ENCODE results near the gene POC5. TPM values are rescaled to one million over a fixed set of nuclear protein-coding genes. Genes with fewer than 3 reads are reported as not detected.

Gene POC5
- total RNA-seq, 1 donor from 2014 or later, result 9.0 TPM

- DNase-seq (ENCODE audit: low read depth) (no peak), FAIRE-seq (no peak)
- Histone ChIP-seq H4K20me1 (ENCODE audit: insufficient read depth, low read length) (no peaks in the 10 kb centered on the region), H3K27me3 (ENCODE audit: insufficient read depth, low read length) (no peaks in the 10 kb centered on the region), H3K4me1 (ENCODE audit: insufficient read depth, low read length) (no peaks in the 10 kb centered on the region), H3K36me3 (ENCODE audit: insufficient read depth, low read length) (peaks cover 2% of the 10 kb centered on the region), H3K27ac (ENCODE audit: low read depth, low read length) (no peak overlapping the region), H3K79me2 (ENCODE audit: insufficient read depth, low read length) (no peaks in the 10 kb centered on the region), H3K9me3 (ENCODE audit: insufficient read depth, low read depth, low read length) (no peaks in the 10 kb centered on the region), H3K4me2 (ENCODE audit: low read length) (no peak overlapping the region), H2AFZ (ENCODE audit: low read depth, low read length) (no peak overlapping the region), H3K9ac (ENCODE audit: low read length) (no peak overlapping the region), H3K4me3 (ENCODE audit: insufficient read depth, low read depth, low read length) (no peak overlapping the region)
- Mint-ChIP-seq H3K9me3 (ENCODE audit: unreplicated experiment) (no peaks in the 10 kb centered on the region), H3K4me1 (ENCODE audit: low read depth, unreplicated experiment) (no peaks in the 10 kb centered on the region), H3K27ac (ENCODE audit: unreplicated experiment) (no peak overlapping the region), H3K27me3 (ENCODE audit: low read depth, unreplicated experiment) (no peaks in the 10 kb centered on the region), H3K36me3 (ENCODE audit: low read depth, unreplicated experiment) (no peaks in the 10 kb centered on the region), H3K4me3 (ENCODE audit: unreplicated experiment) (no peak overlapping the region)
- TF ChIP-seq, protein P1, sequence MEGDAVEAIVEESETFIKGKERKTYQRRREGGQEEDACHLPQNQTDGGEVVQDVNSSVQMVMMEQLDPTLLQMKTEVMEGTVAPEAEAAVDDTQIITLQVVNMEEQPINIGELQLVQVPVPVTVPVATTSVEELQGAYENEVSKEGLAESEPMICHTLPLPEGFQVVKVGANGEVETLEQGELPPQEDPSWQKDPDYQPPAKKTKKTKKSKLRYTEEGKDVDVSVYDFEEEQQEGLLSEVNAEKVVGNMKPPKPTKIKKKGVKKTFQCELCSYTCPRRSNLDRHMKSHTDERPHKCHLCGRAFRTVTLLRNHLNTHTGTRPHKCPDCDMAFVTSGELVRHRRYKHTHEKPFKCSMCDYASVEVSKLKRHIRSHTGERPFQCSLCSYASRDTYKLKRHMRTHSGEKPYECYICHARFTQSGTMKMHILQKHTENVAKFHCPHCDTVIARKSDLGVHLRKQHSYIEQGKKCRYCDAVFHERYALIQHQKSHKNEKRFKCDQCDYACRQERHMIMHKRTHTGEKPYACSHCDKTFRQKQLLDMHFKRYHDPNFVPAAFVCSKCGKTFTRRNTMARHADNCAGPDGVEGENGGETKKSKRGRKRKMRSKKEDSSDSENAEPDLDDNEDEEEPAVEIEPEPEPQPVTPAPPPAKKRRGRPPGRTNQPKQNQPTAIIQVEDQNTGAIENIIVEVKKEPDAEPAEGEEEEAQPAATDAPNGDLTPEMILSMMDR (IDR thresholded peaks at IDR 0.05; ENCODE audit: insufficient read depth, low read depth, low read length), result no peak
- TF ChIP-seq EZH2 (IDR thresholded peaks at IDR 0.05; ENCODE audit: insufficient read depth, low read length), result no peak
Observed at GRCh38 chr5:75677607-75678006, 39.6 kb downstream of the POC5 start.

- H3K9me3 ChIP-seq (ENCODE audit: insufficient read depth, low read depth, low read length), result no peaks in the 10 kb centered on the region
- H2AFZ ChIP-seq (ENCODE audit: low read depth, low read length), result no peak overlapping the region
- no peak overlapping the region for H3K4me3 ChIP-seq (ENCODE audit: insufficient read depth, low read depth, low read length)
- H3K79me2 ChIP-seq (ENCODE audit: insufficient read depth, low read length), result no peaks in the 10 kb centered on the region
- Mint-ChIP-seq H3K27ac (ENCODE audit: unreplicated experiment) (no peak overlapping the region), H3K4me3 (ENCODE audit: unreplicated experiment) (no peak overlapping the region), H3K27me3 (ENCODE audit: low read depth, unreplicated experiment) (no peaks in the 10 kb centered on the region), H3K36me3 (ENCODE audit: low read depth, unreplicated experiment) (peaks cover 4% of the 10 kb centered on the region), H3K9me3 (ENCODE audit: unreplicated experiment) (no peaks in the 10 kb centered on the region), H3K4me1 (ENCODE audit: low read depth, unreplicated experiment) (no peaks in the 10 kb centered on the region)
- H3K4me1 ChIP-seq (ENCODE audit: insufficient read depth, low read length), result no peaks in the 10 kb centered on the region
- FAIRE-seq (no peak), DNase-seq (ENCODE audit: low read depth) (no peak)
- no peaks in the 10 kb centered on the region for H4K20me1 ChIP-seq (ENCODE audit: insufficient read depth, low read length)
- H3K36me3 ChIP-seq (ENCODE audit: insufficient read depth, low read length), result peaks cover 2% of the 10 kb centered on the region
- no peak overlapping the region for H3K4me2 ChIP-seq (ENCODE audit: low read length)
- H3K27me3 ChIP-seq (ENCODE audit: insufficient read depth, low read length), result no peaks in the 10 kb centered on the region
- TF ChIP-seq, protein P1 (IDR thresholded peaks at IDR 0.05; ENCODE audit: insufficient read depth, low read depth, low read length), result no peak
- no peak for TF ChIP-seq EZH2 (IDR thresholded peaks at IDR 0.05; ENCODE audit: insufficient read depth, low read length)
- H3K9ac ChIP-seq (ENCODE audit: low read length), result no peak overlapping the region
- no peak overlapping the region for H3K27ac ChIP-seq (ENCODE audit: low read depth, low read length)
Observed at GRCh38 chr5:75675783-75676182, 41.5 kb downstream of the POC5 start.

GRCh38 chr5:75672616-75673015 is 44.6 kb downstream of the POC5 start:
- no peak for DNase-seq (ENCODE audit: low read depth)
- H3K27ac ChIP-seq (ENCODE audit: low read depth, low read length), result no peak overlapping the region
- H3K36me3 Mint-ChIP-seq (ENCODE audit: low read depth, unreplicated experiment), result peaks cover 4% of the 10 kb centered on the region

More at GRCh38 chr5:75672616-75673015, 44.6 kb downstream of the POC5 start:
- TF ChIP-seq, protein P1 (IDR thresholded peaks at IDR 0.05; ENCODE audit: insufficient read depth, low read depth, low read length), result no peak
- TF ChIP-seq EZH2 (IDR thresholded peaks at IDR 0.05; ENCODE audit: insufficient read depth, low read length), result no peak
- Mint-ChIP-seq H3K27me3 (ENCODE audit: low read depth, unreplicated experiment) (no peaks in the 10 kb centered on the region), H3K9me3 (ENCODE audit: unreplicated experiment) (no peaks in the 10 kb centered on the region), H3K27ac (ENCODE audit: unreplicated experiment) (no peak overlapping the region), H3K4me3 (ENCODE audit: unreplicated experiment) (no peak overlapping the region), H3K4me1 (ENCODE audit: low read depth, unreplicated experiment) (peaks cover 14% of the 10 kb centered on the region)
- Histone ChIP-seq H3K4me1 (ENCODE audit: insufficient read depth, low read length) (peaks cover 6% of the 10 kb centered on the region), H4K20me1 (ENCODE audit: insufficient read depth, low read length) (no peaks in the 10 kb centered on the region), H3K4me3 (ENCODE audit: insufficient read depth, low read depth, low read length) (no peak overlapping the region), H3K9ac (ENCODE audit: low read length) (no peak overlapping the region), H3K9me3 (ENCODE audit: insufficient read depth, low read depth, low read length) (no peaks in the 10 kb centered on the region), H3K27me3 (ENCODE audit: insufficient read depth, low read length) (no peaks in the 10 kb centered on the region), H2AFZ (ENCODE audit: low read depth, low read length) (no peak overlapping the region), H3K79me2 (ENCODE audit: insufficient read depth, low read length) (no peaks in the 10 kb centered on the region), H3K36me3 (ENCODE audit: insufficient read depth, low read length) (peaks cover 2% of the 10 kb centered on the region), H3K4me2 (ENCODE audit: low read length) (no peak overlapping the region)
- FAIRE-seq, result no peak

Measured in astrocyte (in vitro differentiated cells and primary cell).